GM23338 (cell line): ENCODE measurements around the gene SLC7A10. TPM values are rescaled to one million over a fixed set of nuclear protein-coding genes. Genes with fewer than 3 reads are reported as not detected.

Experiments used
- ATAC-seq: fragments of 200-7000 bp; cut with Tn5 transposase; 3 replicates; pipeline ENCODE4 v1.9.1; 2020
- DNase-seq: peaks from one replicate; pipeline ENCODE4 v3.0.0-alpha.2; 2015; ENCODE audit warnings: low spot score
- H2AFZ ChIP-seq: fragments of 200-600 bp; sonication (generic); 2 replicates; pipeline ENCODE4 v1.8.0; 2016; ENCODE audit warnings: antibody characterized with exemption, mild to moderate bottlenecking, moderate library complexity
- H3F3A ChIP-seq: fragments of 200-600 bp; sonication (generic); replicated peaks from 2 replicates; pipeline ENCODE4 v1.8.0; 2017; ENCODE audit warnings: antibody characterized with exemption, mixed run types, low read depth
- H3K27ac ChIP-seq: fragments of 200-600 bp; sonication (generic); 2 replicates; pipeline ENCODE4 v1.6.1; 2016; ENCODE audit warnings: low read depth
- H3K27me3 ChIP-seq: fragments of 200-600 bp; sonication (generic); 2 replicates; pipeline ENCODE4 v1.8.0; 2016; ENCODE audit warnings: mild to moderate bottlenecking, mixed run types, moderate library complexity; ENCODE audit not compliant: insufficient read depth
- H3K36me3 ChIP-seq: fragments of 200-600 bp; sonication (generic); 2 replicates; pipeline ENCODE4 v1.8.0; 2016; ENCODE audit warnings: mild to moderate bottlenecking; ENCODE audit not compliant: insufficient read depth
- H3K4me1 ChIP-seq: fragments of 200-600 bp; sonication (generic); 2 replicates; pipeline ENCODE4 v1.8.0; 2016; ENCODE audit warnings: mild to moderate bottlenecking, moderate library complexity; ENCODE audit not compliant: insufficient read depth
- H3K4me2 ChIP-seq: fragments of 200-600 bp; sonication (generic); 2 replicates; pipeline ENCODE4 v1.7.1; 2017; ENCODE audit warnings: mixed run types
- H3K4me3 ChIP-seq: fragments of 200-600 bp; sonication (generic); 2 replicates; pipeline ENCODE4 v1.6.1; 2016; ENCODE audit warnings: mixed run types
- H3K79me2 ChIP-seq: fragments of 200-600 bp; sonication (generic); replicated peaks from 2 replicates; pipeline ENCODE4 v1.8.0; 2017; ENCODE audit warnings: mild to moderate bottlenecking; ENCODE audit not compliant: insufficient read depth
- H3K9me2 ChIP-seq: fragments of 200-600 bp; sonication (generic); 2 replicates; pipeline ENCODE4 v1.8.0; 2017; ENCODE audit not compliant: insufficient read depth
- H4K20me1 ChIP-seq: fragments of 200-600 bp; sonication (generic); replicated peaks from 2 replicates; pipeline ENCODE4 v1.8.0; 2017; ENCODE audit warnings: mild to moderate bottlenecking; ENCODE audit not compliant: insufficient read depth
- H3K27ac Mint-ChIP-seq: 2 replicates; pipeline ENCODE4 v1.8.0; 2020; ENCODE audit warnings: inconsistent platforms, mild to moderate bottlenecking, moderate library complexity, mixed read lengths
- H3K27me3 Mint-ChIP-seq: 3 replicates; pipeline ENCODE4 v1.8.0; 2022; ENCODE audit warnings: low read depth, mild to moderate bottlenecking, moderate library complexity, mixed read lengths, inconsistent platforms; ENCODE audit not compliant: insufficient read depth, poor library complexity
- H3K36me3 Mint-ChIP-seq: 3 replicates; pipeline ENCODE4 v1.8.0; 2021; ENCODE audit warnings: low read depth, mild to moderate bottlenecking, inconsistent platforms, moderate library complexity, mixed read lengths
- H3K4me1 Mint-ChIP-seq: 3 replicates; pipeline ENCODE4 v1.8.0; 2020; ENCODE audit warnings: mild to moderate bottlenecking, inconsistent platforms, mixed read lengths
- H3K4me3 Mint-ChIP-seq: 3 replicates; pipeline ENCODE4 v1.8.0; 2021; ENCODE audit warnings: moderate library complexity, mild to moderate bottlenecking, inconsistent platforms, mixed read lengths
- H3K9me3 Mint-ChIP-seq: 3 replicates; pipeline ENCODE4 v1.8.0; 2020; ENCODE audit warnings: moderate library complexity, mild to moderate bottlenecking, inconsistent platforms, mixed read lengths
- CREB1 ChIP-seq: fragments of 250-450 bp; sonication (Bioruptor Pico); IDR thresholded peaks from 2 replicates; pipeline ENCODE4 v1.5.0; 2020; ENCODE audit warnings: low read depth, mild to moderate bottlenecking, moderate library complexity
- EZH2 ChIP-seq: fragments of 200-600 bp; sonication (generic); IDR thresholded peaks from one replicate; pipeline ENCODE4 v1.8.0; 2017; ENCODE audit warnings: antibody characterized with exemption, mild to moderate bottlenecking, low read depth; ENCODE audit not compliant: unreplicated experiment
- JUNB ChIP-seq: IDR thresholded peaks from one replicate; pipeline ENCODE4 v1.6.1; 2016; ENCODE audit warnings: antibody characterized with exemption; ENCODE audit not compliant: unreplicated experiment
- NANOG ChIP-seq: IDR thresholded peaks from 2 replicates; pipeline ENCODE4 v1.6.1; 2016; ENCODE audit warnings: antibody characterized with exemption, borderline replicate concordance
- POLR2AphosphoS5 ChIP-seq: IDR thresholded peaks from 2 replicates; pipeline ENCODE4 v1.6.1; 2016; ENCODE audit warnings: antibody characterized with exemption, low read depth
- STAT1 ChIP-seq: IDR thresholded peaks from one replicate; pipeline ENCODE4 v1.6.1; 2016; ENCODE audit warnings: antibody characterized with exemption; ENCODE audit not compliant: unreplicated experiment
- ZNF114 ChIP-seq: fragments of 250-450 bp; sonication (Bioruptor Pico); IDR thresholded peaks from 2 replicates; pipeline ENCODE4 v1.5.0; 2020; ENCODE audit warnings: mild to moderate bottlenecking, moderate library complexity
- ZNF331 ChIP-seq: fragments of 250-450 bp; sonication (Bioruptor Pico); IDR thresholded peaks from 2 replicates; pipeline ENCODE4 v1.5.0; 2020; ENCODE audit warnings: low read depth, mild to moderate bottlenecking, moderate library complexity
- polyA plus RNA-seq: library from polyadenylated mRNA; unstranded; fragments of >200 nt; fragmentation: Nextera tagmentation; extraction: Ambion mirVana; gene quantifications from 2 replicates; pipeline ENCODE4 v1.2.1, GENCODE V29; 2016
- total RNA-seq: library from RNA; depleted of rRNA; stranded (reverse); fragments of >200 nt; shearing (Covaris generic); gene quantifications from 2 replicates; pipeline ENCODE4 v1.2.3, GENCODE V29; 2014
- TF ChIP-seq, protein P1 (sequence below), 2 experiments: fragments of 200-600 bp in 1 of 2; sonication (generic) in 1 of 2; conservative IDR thresholded peaks; 2 replicates each; pipeline versions ENCODE4 v1.5.1 to v1.6.1; 2016 to 2017; ENCODE audit warnings: antibody characterized with exemption in 2 of 2, low read depth in 2 of 2, mild to moderate bottlenecking in 2 of 2, moderate library complexity in 1 of 2
- TF ChIP-seq, protein P2 (sequence below): IDR thresholded peaks from 2 replicates; pipeline ENCODE4 v1.6.1; 2016; ENCODE audit warnings: antibody characterized with exemption

SLC7A10 gene
- total and polyA plus RNA-seq, 2 experiments from 2014 or later = 3.3 to 6.3 TPM

DNA sequence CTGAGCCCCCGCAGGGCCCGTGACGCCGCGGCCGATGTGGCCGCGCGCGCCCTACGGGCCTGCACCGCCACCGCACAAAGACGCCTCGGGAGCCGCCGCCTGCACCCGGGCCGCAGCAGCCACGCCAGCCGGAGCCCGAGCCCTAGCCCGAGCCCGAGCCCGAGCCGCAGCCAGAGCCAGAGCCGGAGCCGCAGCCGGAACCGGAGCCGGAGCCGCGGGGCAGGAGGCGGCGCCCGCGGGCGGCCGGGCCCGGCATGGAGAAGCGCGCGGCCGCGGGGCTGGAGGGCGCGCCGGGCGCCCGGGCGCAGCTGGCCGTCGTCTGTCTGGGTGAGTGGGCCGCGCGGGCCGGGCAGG lies 31.1 kb downstream of the SLC7A10 start (continued):
- TF ChIP-seq ZNF331 (CRISPR knock-in tag) (no peak), JUNB (no peak)
- TF ChIP-seq, protein P1, sequence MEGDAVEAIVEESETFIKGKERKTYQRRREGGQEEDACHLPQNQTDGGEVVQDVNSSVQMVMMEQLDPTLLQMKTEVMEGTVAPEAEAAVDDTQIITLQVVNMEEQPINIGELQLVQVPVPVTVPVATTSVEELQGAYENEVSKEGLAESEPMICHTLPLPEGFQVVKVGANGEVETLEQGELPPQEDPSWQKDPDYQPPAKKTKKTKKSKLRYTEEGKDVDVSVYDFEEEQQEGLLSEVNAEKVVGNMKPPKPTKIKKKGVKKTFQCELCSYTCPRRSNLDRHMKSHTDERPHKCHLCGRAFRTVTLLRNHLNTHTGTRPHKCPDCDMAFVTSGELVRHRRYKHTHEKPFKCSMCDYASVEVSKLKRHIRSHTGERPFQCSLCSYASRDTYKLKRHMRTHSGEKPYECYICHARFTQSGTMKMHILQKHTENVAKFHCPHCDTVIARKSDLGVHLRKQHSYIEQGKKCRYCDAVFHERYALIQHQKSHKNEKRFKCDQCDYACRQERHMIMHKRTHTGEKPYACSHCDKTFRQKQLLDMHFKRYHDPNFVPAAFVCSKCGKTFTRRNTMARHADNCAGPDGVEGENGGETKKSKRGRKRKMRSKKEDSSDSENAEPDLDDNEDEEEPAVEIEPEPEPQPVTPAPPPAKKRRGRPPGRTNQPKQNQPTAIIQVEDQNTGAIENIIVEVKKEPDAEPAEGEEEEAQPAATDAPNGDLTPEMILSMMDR (conservative IDR thresholded peaks at IDR 0.05; ENCODE audit: low read depth in 2 of 2) = no peak

DNA sequence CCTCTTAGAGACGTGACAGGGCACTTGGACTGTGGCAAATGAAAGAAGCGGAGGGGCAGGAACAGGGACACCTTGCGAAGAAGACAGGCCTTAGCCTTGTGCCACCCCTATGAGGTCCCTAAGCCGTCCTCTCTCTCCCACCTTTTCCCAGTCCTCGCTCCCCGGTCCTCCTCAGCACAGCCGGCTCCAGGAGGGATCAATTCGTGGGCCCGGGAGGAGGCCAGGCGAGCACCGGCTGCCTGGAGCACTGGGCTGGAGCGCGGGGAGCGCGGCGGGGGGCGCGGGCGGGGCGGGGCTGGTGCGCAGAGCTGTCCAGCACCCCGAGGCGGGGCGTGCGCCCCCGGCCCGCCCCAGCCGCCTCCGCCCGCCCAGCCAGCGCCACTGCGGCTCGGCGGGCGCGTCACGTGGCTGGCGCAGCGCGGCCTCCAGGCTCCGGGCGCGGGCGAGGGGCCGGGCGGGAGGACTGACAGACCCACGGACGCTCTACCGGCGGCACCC lies 31.7 kb downstream of the SLC7A10 start, which contains the start of gene LRP3:
TSS of gene LRP3 (plus strand) at position 466 of the 498 bp plus-strand sequence. CDS start 456 bp downstream, outside the sequence.
- Mint-ChIP-seq H3K9me3 (no peaks in the 10 kb centered on the region; the same call in 2 of the 3 replicates), H3K4me1 (no peaks in the 10 kb centered on the region; the same call in 2 of the 3 replicates), H3K27me3 (peaks cover 24% of the 10 kb centered on the region), H3K36me3 (no peaks in the 10 kb centered on the region; the same call in 1 of the 3 replicates), H3K4me3 (peak within 1 kb of the TSS; percentile 78), H3K27ac (no peak within 1 kb of the TSS)
- peaks cover 23% of the 10 kb centered on the region for H3K27me3 ChIP-seq
- TF ChIP-seq ZNF114 (no peak), CREB1 (CRISPR knock-in tag) (no peak), STAT1 (no peak), POLR2AphosphoS5 (no peak), ZNF331 (CRISPR knock-in tag) (no peak), NANOG (no peak)
- TF ChIP-seq, protein P1 (conservative IDR thresholded peaks at IDR 0.05; ENCODE audit: low read depth in 2 of 2) = no peak
- H2AFZ ChIP-seq = peak within 1 kb of the TSS; percentile 93
- H3K36me3 ChIP-seq = no peaks in the 10 kb centered on the region
- ATAC-seq (peak; percentile 41), DNase-seq (peak; percentile 55)
- no peaks in the 10 kb centered on the region for H4K20me1 ChIP-seq
- H3K79me2 ChIP-seq = no peaks in the 10 kb centered on the region
- peak within 1 kb of the TSS; percentile 69 for H3K4me3 ChIP-seq
- H3K4me1 ChIP-seq = peaks cover 5% of the 10 kb centered on the region; the same call in 1 of the 2 replicates
- H3K27ac ChIP-seq = no peak within 1 kb of the TSS
- no peaks in the 10 kb centered on the region for H3K9me2 ChIP-seq
- peak within 1 kb of the TSS; percentile 89 for H3K4me2 ChIP-seq
- no peaks in the 10 kb centered on the region for H3F3A ChIP-seq

DNA sequence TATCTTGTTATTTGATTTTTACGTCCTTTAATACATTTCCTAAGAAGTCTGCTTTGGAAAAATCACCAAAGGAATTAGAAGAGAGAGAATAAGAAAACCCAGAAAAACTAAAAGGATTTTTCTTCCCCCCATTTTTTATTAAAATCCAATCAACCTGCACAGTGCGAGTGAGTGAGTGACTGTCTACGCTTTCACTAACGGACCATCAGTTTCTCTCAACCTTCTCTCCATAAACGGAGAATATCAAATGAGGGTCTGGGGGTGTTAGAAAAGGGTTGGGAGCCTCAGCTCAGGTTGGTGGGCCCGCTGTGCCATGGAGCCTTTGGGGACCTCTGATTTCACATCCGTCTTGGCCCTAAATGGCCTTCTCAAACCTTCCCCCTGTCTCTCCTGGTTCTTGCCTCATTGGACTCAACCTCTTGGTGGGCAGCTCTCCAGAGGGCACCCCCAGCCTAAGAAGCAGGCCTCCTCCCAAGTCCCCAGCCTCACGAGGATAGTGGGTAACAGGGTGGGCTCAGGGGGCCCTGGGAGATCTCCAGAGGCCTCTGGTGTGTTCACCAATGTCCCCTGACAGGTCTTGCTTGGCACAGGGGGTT lies 32.3 kb downstream of the SLC7A10 start:
- Histone ChIP-seq H3K4me3 (peak overlapping the region; percentile 42), H3K27me3 (peaks cover 23% of the 10 kb centered on the region), H2AFZ (0 out of 2 replicates have a peak overlapping the region, but pooled peaks have one; percentile 66), H3K79me2 (no peaks in the 10 kb centered on the region), H3K36me3 (no peaks in the 10 kb centered on the region), H3K27ac (no peak overlapping the region), H3K9me2 (no peaks in the 10 kb centered on the region), H3K4me2 (peak overlapping the region; percentile 71; the same call in 1 of the 2 replicates), H4K20me1 (no peaks in the 10 kb centered on the region), H3K4me1 (peaks cover 5% of the 10 kb centered on the region; the same call in 1 of the 2 replicates), H3F3A (no peaks in the 10 kb centered on the region)
- Mint-ChIP-seq H3K27ac (no peak overlapping the region), H3K27me3 (peaks cover 24% of the 10 kb centered on the region), H3K4me1 (no peaks in the 10 kb centered on the region; the same call in 2 of the 3 replicates), H3K9me3 (no peaks in the 10 kb centered on the region; the same call in 2 of the 3 replicates), H3K4me3 (peak overlapping the region; percentile 71), H3K36me3 (no peaks in the 10 kb centered on the region; the same call in 2 of the 3 replicates)
- DNase-seq (no peak), ATAC-seq (no peak)
- TF ChIP-seq, protein P2, sequence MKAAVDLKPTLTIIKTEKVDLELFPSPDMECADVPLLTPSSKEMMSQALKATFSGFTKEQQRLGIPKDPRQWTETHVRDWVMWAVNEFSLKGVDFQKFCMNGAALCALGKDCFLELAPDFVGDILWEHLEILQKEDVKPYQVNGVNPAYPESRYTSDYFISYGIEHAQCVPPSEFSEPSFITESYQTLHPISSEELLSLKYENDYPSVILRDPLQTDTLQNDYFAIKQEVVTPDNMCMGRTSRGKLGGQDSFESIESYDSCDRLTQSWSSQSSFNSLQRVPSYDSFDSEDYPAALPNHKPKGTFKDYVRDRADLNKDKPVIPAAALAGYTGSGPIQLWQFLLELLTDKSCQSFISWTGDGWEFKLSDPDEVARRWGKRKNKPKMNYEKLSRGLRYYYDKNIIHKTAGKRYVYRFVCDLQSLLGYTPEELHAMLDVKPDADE = no peak
- TF ChIP-seq EZH2 (peak; percentile 50), JUNB (no peak)
